C4-2B (cell line): ENCODE results near the gene ZNF446.
A peak's percentile ranks its signal among the peaks of the same experiment; 100 is the strongest.
"Not testable (repeated sequence)": the region's sequence is repeated elsewhere in the genome, so short reads cannot be mapped to it uniquely, and the experiment has no call there.

ENCODE experiments used
- H3K27ac ChIP-seq: fragments of 450-650 bp; 2 replicates; pipeline ENCODE4 v1.5.1; 2017
- CTCF ChIP-seq: fragments of 450-650 bp; conservative IDR thresholded peaks from 2 replicates; pipeline ENCODE4 v1.5.1; 2017; ENCODE audit warnings: mild to moderate bottlenecking
- ZFX ChIP-seq: fragments of 450-650 bp; IDR thresholded peaks from 2 replicates; pipeline ENCODE4 v1.6.1; 2017

The ZNF446 gene

GRCh38 chr19:58480831-58481230 lies 4.7 kb downstream of the ZNF446 start:
- TF ChIP-seq CTCF (no peak), ZFX (no peak)
- no peak overlapping the region for H3K27ac ChIP-seq

- H3K27ac ChIP-seq, result no peak overlapping the region
- no peak for TF ChIP-seq CTCF
- TF ChIP-seq ZFX, result no peak
Measured at GRCh38 chr19:58482372-58482771, 6.2 kb downstream of the ZNF446 start.

GRCh38 chr19:58483776-58484175 lies 7.6 kb downstream of the ZNF446 start:
- no peak overlapping the region for H3K27ac ChIP-seq
- TF ChIP-seq CTCF (no peak), ZFX (no peak)

GRCh38 chr19:58484349-58484748 lies 8.2 kb downstream of the ZNF446 start:
- H3K27ac ChIP-seq, result not testable (repeated sequence)

GRCh38 chr19:58491393-58491792 lies 15.2 kb downstream of the ZNF446 start:
- no peak overlapping the region for H3K27ac ChIP-seq
- TF ChIP-seq ZFX (no peak), CTCF (no peak)

GRCh38 chr19:58492265-58492664 lies 16.1 kb downstream of the ZNF446 start:
- no peak overlapping the region for H3K27ac ChIP-seq
- no peak for TF ChIP-seq CTCF
- no peak for TF ChIP-seq ZFX

GRCh38 chr19:58497634-58498170 lies 21.6 kb downstream of the ZNF446 start:
- H3K27ac ChIP-seq, result peak overlapping the region; percentile 90
- TF ChIP-seq ZFX (no peak), CTCF (no peak)

GRCh38 chr19:58498316-58499020 lies 22.3 kb downstream of the ZNF446 start:
- TF ChIP-seq CTCF (no peak), ZFX (no peak)
- peak overlapping the region; percentile 90 for H3K27ac ChIP-seq
